Stimulated activated CD8-positive, alpha-beta memory T cell treated with anti-CD3 and anti-CD28 coated beads, Interleukin-15, amount 100 ng/mL, for 24 hours (primary cell): ENCODE results near the gene CD81.
A peak's percentile ranks its signal among the peaks of the same experiment; 100 is the strongest.

Experiments
- DNase-seq: peaks from one replicate; pipeline ENCODE4 v3.0.0-alpha.2; 2020; ENCODE audit warnings: low read depth

The CD81 gene

DNA sequence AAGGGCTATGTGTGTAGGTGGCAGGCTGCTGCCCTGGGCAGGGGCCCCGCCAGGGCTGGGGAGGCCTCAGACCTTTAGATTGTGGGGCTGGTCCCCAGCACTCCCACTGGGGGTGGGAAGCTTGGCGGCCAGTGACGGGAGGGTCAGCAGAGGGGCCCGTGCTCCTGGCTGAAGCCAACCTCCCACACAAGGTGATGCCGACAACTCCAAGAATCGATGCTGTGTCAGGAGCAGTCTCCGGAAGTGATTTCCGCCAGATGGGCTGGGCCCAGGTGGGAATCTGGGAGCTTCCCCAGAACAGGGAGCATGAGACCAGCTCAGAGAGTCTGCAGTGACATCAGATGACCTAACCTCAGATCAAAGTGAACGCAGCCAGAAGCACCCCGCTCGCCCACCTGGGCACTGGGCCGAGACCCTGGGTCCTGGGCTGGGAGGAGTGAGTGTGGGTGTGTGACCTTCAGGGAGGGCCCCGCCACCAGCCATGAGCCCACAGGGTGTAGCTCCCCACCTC is 59.5 kb downstream of the CD81 start:
- DNase-seq: no peak

DNA sequence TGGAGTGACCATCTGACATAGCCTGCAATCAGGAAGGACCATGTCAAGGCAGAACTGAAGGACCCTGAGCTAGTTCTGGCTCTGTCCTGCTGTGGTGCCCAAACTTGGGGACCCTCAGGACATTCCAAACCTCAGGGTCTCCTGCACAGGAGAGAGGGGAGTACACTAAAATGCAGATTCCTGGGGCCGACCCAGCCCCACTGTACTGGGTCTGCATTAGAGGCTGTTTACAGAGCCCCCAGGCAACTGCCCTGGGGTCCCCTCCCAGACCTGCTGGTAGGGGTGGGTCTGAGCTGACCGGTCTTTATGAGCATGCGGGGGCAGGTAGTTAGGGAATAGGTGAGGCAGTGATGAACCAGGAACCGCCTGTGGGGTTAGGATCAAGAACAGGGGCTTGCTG is 60.4 kb downstream of the CD81 start:
- DNase-seq: no peak

DNA sequence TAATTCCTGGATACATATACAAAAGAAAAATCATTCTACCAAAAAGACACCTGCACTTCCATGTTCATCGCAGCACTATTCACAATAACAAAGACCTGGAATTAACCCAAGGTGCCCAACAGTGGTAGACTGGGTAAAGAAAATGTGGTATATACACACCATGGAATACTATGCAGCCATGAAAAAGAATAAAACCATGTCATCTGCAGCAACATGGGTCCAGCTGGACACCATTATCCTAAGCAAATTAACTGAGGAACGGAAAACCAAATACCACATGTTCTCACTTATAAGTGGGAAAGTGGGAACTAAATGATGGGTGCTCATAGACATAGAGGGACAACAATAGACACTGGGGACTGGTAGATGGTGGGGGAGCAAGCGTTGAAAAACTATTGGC is 62.7 kb downstream of the CD81 start:
- DNase-seq: no peak

DNA sequence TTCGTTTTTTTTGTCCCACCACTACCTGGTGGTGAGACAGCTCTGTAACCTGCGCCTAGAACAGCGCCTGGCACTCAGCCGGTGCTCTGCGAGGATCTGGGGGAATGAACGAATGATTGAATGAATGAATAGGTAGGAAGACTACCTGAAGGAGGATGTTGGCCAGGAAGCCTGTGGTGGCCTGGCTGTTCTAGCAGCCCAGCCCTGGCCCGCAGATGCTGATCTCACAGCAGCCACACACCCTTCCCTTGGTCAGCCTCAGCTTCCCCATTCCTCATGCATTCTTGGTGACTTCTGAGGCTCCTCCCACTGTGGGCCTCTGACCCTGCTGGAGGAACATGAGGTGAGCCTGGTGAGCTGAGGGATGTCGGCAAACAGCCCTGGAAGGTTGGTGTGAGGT is 63.5 kb downstream of the CD81 start:
- no peak for DNase-seq

DNA sequence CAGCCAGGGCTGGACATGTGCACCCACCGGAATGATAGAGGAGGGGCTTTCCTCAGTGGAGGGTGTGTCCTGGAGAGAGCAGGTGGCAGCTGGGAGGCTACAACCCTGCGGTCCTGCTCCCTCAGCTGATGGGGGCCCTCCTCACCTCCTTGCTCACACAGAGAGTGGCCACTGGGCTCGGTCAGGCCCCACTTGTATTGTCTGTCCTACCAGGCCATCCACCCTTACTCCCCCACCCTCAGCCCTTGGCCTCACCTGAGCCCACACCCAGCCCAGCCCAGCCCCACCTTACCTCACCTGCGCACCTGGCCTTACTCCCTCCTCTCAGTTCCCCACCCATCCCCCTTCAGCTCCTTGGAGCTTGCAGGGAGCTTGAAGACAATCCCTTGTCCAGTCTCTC is 64.1 kb downstream of the CD81 start:
- no peak for DNase-seq

DNA sequence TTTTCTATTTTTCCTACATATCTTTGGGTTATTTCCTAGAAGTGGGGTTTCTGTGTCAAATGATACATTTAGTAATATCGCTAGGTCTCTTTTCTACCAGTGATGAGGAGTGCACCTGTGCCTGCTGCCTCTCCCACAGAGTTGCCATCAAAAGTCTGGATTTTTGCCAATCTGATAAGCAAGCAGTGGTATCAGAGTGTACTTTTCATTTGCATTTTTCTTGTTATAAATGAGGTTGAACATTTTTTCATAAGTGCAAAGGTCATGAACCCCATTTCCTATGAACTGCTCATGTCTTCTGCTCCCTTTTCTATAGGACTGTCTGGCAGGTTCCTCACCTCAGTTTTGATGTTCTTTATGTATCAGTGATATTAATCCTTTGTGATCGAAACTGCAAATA is 65.5 kb downstream of the CD81 start:
- no peak for DNase-seq

DNA sequence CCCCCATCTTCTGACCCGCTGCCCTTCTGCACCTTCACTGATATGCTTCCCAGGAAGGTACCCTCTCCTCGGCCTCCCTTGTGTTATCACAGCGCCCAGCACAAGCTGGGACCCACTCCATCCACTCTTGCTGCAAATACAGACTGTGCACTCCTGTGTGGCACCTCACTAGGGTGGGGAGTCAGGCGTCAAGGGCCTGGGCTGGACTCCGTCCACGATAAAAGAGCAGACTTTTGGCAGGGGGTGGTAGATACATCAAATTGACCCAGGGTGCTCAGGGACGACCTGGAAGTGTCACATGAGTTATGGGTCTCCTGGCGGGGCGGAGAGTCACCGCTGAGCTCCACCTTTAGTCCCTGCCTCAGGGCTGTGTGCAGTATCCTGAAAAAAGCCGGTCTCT is 66.3 kb downstream of the CD81 start:
- DNase-seq: no peak

DNA sequence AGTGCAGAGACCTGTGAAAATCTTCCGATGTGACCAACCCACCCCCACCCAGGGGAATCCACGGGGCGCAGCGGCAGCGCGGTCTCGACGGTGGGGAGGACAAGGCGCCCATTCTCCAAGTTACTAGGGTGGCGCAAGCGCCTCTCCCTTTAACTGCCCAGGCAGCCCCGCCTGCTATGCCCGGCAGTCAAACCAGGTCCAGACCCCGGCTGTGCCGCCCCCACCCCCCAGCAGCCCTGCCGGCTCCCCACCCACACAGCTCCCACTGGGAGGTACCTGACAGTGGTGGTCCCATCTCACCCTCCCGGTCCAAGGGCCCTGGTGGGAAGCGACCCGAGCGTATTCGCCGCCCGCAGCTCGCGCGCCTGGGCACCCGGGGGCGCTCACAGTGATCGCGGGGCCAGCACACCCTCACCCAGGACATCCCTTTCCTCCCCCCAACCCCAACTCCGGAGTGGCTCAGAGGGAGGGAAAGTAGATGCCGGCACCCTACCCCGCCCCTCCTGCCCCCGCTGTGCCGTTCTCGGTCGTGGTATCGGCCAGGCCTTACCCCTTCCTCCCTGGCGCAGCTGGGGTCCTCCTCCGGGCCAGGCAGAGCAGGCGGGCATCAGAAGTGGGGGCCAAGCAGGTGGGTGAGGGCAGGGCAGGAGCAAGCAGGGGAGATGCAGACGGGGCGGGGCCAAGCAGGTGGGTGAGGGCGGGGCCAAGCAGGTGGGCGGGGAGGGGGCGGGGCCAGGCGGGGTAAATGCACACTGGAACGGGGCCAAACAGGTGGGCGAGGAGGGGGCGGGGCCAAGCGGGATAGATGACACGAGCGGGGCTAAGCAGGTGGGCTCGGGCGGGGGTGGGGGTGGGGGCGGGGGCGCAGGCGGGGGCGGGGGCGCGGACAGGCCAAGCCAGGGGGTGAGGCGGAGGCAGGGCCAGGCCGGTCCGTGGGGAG is 67.0 kb downstream of the CD81 start, which contains the start of gene TRPM5:
Gene TRPM5 (minus strand): TSS at position 634 of the 940 bp plus-strand sequence. CDS start 21,478 bp downstream, outside the sequence.
- DNase-seq: peak; percentile 43

DNA sequence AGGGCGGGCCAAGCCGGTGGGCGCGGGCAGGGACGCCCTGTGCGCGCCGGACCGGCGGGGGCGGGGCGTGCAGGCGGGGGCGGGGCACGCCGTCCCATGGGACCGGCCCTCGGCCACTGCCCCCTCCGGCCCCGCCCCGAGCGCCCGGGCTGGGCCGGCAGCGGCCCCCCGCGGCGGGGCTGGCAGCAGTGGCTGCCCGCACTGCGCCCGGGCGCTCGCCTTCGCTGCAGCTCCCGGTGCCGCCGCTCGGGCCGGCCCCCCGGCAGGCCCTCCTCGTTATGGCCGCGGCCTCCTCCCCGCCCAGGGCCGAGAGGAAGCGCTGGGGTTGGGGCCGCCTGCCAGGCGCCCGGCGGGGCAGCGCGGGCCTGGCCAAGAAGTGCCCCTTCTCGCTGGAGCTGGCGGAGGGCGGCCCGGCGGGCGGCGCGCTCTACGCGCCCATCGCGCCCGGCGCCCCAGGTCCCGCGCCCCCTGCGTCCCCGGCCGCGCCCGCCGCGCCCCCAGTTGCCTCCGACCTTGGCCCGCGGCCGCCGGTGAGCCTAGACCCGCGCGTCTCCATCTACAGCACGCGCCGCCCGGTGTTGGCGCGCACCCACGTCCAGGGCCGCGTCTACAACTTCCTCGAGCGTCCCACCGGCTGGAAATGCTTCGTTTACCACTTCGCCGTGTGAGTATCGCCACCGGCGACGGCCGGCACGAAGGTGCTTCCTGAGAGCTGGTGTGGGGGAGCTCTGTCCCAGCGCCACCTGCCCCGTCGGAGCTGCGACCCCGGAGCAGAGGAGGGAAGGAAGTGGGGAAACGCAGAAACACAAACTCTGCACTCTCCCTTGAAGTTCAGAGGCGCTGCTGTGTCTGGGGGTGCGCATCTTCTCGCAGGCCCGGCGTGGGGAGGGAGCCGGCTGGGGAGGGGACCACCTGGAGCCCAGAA is 68.0 kb downstream of the CD81 start, which contains the start of gene KCNQ1:
Gene KCNQ1 (plus strand): TSS at position 188 of the 925 bp plus-strand sequence. CDS start 91 bp downstream, at position 279.
- no peak for DNase-seq

DNA sequence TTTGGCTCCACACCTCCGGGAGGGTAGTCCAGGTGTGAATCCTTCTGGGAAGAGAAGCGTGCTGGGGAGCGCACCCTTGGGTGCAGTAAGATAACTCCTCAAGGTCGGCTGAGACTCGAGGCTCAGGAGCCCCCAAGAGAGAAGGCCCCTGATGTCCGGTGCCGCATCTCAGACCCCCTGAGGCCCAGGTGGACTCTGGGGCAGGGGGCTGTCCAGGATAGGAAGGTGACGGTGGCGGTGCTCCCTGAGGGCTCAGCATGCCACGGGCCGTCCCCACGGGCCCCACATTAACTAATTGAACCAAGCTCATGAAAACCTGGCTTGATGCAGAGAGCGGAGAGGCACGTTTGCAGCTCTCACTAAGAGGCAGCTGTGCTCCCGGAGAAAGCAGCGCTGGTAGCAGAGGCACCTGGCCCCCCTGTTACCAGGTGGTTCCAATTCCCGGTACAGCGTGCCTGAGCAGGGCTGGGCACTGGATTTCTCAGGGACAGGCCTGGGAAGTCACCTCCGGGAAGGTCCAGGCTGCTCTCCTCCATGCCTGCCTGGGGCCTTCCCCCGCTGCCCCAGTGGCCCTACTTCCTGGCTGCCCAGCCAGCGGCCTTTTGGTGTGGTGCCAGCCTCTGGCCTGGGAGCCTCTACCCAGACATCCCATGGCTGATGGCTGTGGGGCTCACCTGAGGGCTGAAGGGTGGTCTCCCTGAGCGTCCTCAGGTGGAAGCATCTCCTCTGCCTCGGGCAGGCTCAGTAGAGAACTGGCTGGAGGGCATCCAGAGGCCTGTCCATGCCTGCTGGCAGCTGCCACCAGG is 68.8 kb downstream of the CD81 start:
- DNase-seq: no peak

DNA sequence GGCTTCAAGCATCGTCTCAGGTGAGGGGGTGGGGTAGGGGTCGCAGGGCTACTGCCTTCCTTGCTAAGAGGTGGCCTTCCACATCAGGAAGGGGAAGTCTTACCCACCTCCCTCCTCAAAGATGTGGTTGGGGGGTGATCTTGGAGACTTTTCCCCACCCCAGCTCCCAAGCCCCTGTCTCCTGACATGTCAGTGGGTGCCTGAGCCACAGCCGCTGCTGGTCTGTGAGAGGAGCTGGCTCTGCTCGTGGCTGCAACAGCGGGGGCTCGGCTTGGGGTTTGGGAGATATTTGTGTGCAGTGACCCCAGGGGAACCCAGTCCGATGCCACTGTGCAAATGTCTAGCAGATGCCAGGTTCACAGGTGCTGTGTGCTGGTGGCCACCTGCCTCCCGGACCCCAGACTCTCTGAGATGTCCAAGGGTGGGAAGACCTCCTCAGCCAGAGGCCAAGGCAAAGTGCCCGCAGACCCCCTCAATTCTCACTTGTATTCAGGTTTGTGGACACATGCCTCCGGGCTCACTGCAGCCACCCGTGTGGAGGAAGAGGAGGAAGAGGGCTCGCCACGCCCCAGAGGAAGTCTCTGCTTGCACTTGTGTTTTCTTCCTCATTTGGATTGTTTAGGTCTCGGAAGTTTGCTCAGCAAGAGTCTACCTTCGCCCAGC is 69.6 kb downstream of the CD81 start:
- DNase-seq: no peak
